ENCODE data around the gene COA6. TPM values are rescaled to one million over a fixed set of nuclear protein-coding genes. Genes with fewer than 3 reads are reported as not detected.

The COA6 gene
- total RNA-seq, 2 donors from 2014 or later: 13.9 to 19.3 TPM

GRCh38 chr1:234402939-234403338 lies 29.7 kb downstream of the COA6 start:
- DNase-seq (ENCODE audit: low spot score): no peak
- intact Hi-C loops (cut with DNase I): loop anchor here in 1 of 2 donors (2.0 kb wide), 1 partner anchor 76 kb away; the partner anchor contains the start of gene TARBP1

DNA sequence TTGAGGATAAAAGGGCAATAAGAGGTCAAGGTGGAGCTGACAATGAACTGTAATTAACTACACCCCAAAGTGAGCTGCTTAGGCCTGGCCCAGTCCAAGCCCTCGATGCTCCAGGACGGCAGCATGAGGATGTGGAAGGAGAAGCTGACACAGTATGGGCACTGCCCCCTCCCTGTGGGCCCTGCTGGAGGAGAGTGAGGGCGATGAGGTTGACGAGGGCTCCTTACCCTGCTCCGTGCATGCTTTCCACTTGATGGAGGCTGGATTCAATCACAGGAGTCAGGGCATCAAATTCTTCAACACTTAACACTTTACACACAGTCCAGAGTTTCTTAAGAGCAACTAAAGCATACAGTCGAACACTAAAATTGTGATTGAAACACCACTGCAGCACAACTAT lies 32.4 kb downstream of the COA6 start:
- intact Hi-C loops (cut with DNase I): no loop called here

GRCh38 chr1:234406871-234407270 lies 33.6 kb downstream of the COA6 start:
- no peak for DNase-seq (ENCODE audit: low spot score)
- intact Hi-C loops (cut with DNase I): no loop called here

More for the DNA sequence above, 32.4 kb downstream of the COA6 start:
- no peak for DNase-seq (ENCODE audit: low spot score)

- intact Hi-C loops (cut with DNase I): no loop called here
These were observed 35.5 kb downstream of the COA6 start for GRCh38 chr1:234408757-234409156.

GRCh38 chr1:234409328-234409727 lies 36.1 kb downstream of the COA6 start:
- no peak for DNase-seq (ENCODE audit: low spot score)
- intact Hi-C loops (cut with DNase I): no loop called here

More at GRCh38 chr1:234408757-234409156, 35.5 kb downstream of the COA6 start:
- DNase-seq (ENCODE audit: low spot score): no peak

- DNase-seq (ENCODE audit: low spot score): no peak
- intact Hi-C loops (cut with DNase I): no loop called here
These were observed 39.6 kb downstream of the COA6 start for GRCh38 chr1:234412830-234413229.

- intact Hi-C loops (cut with DNase I): no loop called here
- DNase-seq (ENCODE audit: low spot score): no peak
These were observed 40.2 kb downstream of the COA6 start for GRCh38 chr1:234413485-234413884.

- DNase-seq (ENCODE audit: low spot score): no peak
- intact Hi-C loops (cut with DNase I): no loop called here
These were observed 40.7 kb downstream of the COA6 start for GRCh38 chr1:234413990-234414389.

- DNase-seq (ENCODE audit: low spot score): no peak
- intact Hi-C loops (cut with DNase I): no loop called here
These were observed 54.8 kb downstream of the COA6 start for GRCh38 chr1:234427950-234428646.

GRCh38 chr1:234429434-234429806 lies 56.2 kb downstream of the COA6 start:
- intact Hi-C loops (cut with DNase I): no loop called here
- no peak for DNase-seq (ENCODE audit: low spot score)

GRCh38 chr1:234430691-234431090 lies 57.4 kb downstream of the COA6 start:
- DNase-seq (ENCODE audit: low spot score): no peak
- intact Hi-C loops (cut with DNase I): no loop called here

- no peak for DNase-seq (ENCODE audit: low spot score)
- intact Hi-C loops (cut with DNase I): no loop called here
These were observed 58.0 kb downstream of the COA6 start for GRCh38 chr1:234431255-234431654.

DNA sequence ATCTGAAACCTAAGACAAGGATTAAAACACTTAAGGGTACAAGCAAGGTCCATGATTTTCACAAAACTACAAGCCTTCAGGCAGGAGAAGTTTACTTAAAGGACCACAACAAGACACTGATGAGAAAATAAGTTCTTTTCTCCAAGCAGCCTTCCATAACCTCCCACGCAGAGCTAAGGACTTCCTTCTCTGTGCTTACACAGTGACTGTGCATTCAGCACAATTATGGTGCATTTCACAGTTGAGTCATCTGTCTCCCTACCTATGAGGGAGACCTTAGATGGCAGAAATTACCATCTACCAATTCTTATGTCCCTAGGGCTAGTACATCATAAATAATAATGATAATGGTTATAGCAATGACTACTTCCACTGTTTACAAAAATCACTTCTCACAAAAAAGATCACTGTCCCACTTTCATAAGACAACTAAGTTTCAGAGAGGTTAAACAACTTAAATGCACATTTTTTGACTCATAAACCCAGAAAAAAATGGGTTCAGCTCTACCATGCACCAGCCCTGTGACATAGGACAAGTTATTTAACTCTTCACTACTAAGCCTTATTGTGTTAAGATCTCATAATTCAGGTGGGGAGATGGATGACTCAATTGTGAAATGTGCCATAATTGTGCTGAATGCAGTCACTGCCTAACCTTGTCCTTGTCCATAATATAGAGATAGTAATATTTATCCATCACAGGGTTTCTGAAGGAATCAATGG lies 60.5 kb downstream of the COA6 start:
- no peak for DNase-seq (ENCODE audit: low spot score)
- intact Hi-C loops (cut with DNase I): no loop called here

Other genes with a start within 250 kb of the COA6 start
- gene TARBP1, start 105.7 kb downstream of the COA6 start, total RNA-seq: 10 to 100 TPM; 13.8 to 20.0 TPM
- gene IRF2BP2, start 236.7 kb downstream of the COA6 start, total RNA-seq: 10 to 100 TPM; 72.1 to 86.2 TPM